PFSK-1 (cell line): Measurements from ENCODE around the gene APLP2.

Source experiments
- POLR2AphosphoS5 ChIP-seq: IDR thresholded peaks from 2 replicates; pipeline ENCODE4 v1.6.1; 2012; ENCODE audit warnings: low read depth, mild to moderate bottlenecking, control low read depth, low read length, moderate library complexity
- REST ChIP-seq, 2 experiments: IDR thresholded peaks; 2 replicates each; pipeline versions ENCODE4 v1.6.1 to v1.8.0; 2011 to 2012; ENCODE audit warnings: low read depth in 2 of 2, low read length in 2 of 2, control low read depth in 1 of 2, inconsistent platforms in 1 of 2, mild to moderate bottlenecking in 1 of 2, moderate library complexity in 1 of 2; ENCODE audit not compliant: insufficient read depth in 1 of 2
- TAF1 ChIP-seq: IDR thresholded peaks from 2 replicates; pipeline ENCODE4 v1.6.1; 2012; ENCODE audit warnings: low read length, control low read depth, borderline replicate concordance; ENCODE audit not compliant: insufficient read depth

GRCh38 chr11:130122141-130122575 lies 52.5 kb downstream of the APLP2 start:
- TF ChIP-seq REST (IDR thresholded peaks at IDR 0.05; ENCODE audit: insufficient read depth in 1 of 2, low read depth in 2 of 2, low read length in 2 of 2) (no peak), POLR2AphosphoS5 (no peak), TAF1 (no peak)
